Activated T-cell treated with anti-CD3 and anti-CD28 coated beads for 48 hours (primary cell): Measurements from ENCODE around the gene HOXB1.

Experiments
- DNase-seq: peaks from one replicate; pipeline ENCODE4 v3.0.0-alpha.2; 2020; ENCODE audit warnings: low read depth

The HOXB1 gene

DNA sequence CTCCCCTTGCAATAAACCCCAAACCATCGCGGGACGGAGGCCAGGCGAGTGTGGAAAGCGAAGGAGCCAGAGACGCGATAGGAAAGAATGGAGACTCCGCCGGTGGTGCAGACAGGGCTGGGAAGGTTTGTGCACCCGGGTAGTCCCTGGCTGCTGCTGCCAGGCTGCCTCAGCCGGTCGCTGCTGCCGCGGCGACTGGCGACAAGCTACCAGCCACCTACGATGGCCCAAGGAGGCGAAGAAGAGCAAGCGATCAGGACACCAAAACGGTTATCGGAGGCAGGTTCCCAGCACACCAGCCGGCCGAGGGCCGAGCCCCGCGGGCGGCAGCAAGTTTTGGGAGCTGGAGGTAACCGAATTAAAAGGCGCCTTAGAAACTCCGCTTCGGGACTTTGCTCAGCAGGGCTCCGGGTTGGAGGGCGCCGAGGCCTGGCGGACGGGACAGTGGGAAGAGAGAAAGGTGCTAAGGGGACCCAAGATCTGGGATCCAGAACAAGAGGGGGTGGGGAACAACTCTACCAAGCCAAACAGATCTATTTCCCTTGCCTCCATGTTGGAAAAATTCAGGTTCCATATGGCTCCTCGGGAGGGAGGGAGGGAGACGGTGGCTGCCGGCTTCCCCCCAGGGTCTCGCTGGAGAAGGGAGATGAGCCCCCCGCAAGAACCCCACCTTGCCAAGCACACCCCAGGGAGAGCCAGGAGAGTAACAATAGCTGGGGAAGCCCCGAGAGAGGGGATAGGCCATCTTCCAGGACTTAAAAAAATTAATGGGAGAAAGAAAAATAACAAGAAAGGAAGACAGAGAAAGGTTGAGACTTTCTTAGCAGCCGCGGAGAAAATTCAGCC is 23.8 kb upstream of the HOXB1 start:
- DNase-seq = no peak

DNA sequence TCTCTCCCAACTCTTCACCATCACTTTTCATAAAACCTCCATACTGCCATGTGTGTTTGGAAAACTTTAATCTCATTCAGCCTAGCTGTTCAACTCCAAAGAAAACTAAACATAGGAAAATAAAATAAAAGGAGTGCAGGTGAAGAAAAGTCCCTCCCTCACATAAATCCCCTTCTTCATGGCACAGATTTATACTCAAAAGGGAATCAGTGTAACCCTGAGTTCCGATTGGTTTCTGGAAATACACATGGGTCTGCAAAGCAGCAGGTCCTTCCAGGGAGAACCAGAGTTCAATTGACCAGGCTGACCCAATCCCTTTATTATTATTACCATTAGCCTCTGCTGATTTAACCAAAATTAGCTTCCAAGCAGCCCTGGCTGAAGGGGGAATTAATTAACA is 23.0 kb upstream of the HOXB1 start:
- no peak for DNase-seq

DNA sequence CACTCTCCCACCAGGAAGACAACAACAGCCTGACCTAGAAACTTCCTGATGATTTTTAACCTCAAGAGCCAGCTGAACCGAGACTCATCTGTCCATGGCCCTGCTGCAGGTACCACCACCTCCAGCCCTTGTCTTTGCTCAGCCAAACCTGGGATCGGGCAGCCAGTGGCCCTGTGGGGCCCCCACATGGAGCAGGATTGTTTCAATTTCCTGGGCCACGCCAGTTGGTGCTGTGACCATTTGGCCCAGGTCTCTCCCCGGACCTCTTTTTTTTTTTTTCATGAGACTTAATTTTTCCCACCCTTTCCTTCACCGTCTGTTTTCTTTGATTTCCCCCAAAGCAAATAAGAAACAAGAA is 22.4 kb upstream of the HOXB1 start:
- DNase-seq = no peak

DNA sequence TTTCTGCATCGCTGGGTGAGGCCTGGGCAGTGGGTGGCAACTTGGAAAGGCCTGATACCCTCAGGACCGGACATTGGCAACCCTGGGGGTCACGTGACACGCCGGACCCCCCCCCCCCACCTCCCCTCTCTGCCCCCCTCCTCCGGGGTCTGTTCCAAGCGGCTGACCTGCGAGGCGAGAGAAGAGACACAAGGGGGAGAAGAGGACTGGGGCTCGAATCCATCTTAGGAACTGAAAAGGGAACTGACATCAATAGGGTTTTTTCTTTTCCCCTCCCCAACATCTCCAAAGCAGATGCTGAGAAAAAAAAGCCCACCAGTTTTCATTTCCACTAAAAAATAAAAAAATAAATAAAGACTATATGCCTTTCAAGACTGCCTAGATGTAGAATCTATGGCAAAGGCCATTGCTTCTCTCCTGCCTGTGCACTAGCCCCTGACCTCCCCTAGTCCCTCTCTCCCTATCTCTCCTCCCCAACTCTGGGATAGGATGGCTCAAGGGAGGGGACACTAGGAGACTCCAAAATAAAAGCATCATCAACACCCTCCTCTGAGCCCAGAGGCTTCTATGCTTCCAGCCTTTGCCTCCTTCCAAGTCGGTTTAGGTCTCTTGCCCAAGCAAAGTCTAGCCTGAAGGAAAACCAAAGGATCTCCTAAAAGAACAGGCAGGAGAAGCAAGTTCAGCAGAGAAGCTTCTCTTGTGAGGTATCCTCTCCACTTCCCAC is 21.8 kb upstream of the HOXB1 start:
- no peak for DNase-seq

DNA sequence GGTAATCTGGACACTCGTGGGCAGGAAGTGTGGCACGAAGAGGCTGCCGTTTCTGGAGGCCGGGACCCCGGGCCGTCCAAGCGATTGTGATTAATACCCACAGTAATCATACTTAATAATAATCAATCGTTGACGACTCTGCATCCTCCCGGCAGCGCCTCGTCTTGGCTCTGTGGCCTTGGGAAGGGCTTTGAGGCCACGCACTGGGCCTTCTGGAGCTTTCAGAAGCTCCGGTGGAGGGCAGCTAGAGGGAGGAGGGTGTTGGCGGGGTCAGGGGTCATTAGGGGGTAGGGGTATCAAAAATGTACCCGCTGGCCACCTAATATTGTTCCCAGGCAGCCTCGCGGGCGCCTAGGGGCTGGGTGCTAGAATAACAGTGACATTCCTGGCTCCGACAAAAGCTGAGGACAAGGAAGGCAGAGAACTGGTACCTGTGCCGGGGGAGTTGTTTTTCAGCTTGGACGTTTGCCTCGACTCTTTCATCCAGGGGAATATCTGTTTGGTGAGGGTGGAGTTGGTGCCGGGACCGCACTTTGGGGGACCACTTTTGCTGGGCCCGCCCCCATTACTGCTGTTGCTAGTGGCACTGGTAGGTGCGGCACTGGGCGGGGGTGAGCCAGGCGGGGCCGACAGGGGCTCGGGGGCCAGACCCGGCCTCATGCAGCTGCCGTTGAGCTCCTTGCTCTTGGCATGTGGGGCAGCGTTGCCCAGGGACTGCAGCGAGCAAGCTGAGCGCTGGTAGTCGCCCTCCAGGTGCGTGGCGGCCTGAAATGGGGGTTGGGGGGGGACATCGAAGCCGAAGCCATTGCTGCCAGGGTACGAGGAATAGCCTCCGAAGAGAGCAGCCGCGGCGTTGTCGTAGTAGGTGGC is 21.0 kb upstream of the HOXB1 start:
- DNase-seq = no peak

DNA sequence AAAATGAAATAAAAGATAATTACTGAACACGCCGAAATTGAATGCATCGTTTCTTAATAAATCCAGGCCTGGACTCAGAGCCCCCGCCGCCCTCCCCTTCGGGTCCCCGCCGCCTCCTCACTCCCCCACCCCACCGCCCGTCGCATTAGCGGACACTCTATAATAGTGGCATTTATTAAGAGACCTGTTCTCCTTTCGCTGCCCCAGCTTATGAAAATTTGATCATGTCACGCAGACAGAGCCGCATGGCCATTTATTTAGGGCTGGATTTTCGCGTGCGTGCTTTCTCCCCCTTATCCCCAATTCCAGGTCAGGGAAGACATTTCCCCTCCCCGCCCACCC is 20.4 kb upstream of the HOXB1 start:
- no peak for DNase-seq

DNA sequence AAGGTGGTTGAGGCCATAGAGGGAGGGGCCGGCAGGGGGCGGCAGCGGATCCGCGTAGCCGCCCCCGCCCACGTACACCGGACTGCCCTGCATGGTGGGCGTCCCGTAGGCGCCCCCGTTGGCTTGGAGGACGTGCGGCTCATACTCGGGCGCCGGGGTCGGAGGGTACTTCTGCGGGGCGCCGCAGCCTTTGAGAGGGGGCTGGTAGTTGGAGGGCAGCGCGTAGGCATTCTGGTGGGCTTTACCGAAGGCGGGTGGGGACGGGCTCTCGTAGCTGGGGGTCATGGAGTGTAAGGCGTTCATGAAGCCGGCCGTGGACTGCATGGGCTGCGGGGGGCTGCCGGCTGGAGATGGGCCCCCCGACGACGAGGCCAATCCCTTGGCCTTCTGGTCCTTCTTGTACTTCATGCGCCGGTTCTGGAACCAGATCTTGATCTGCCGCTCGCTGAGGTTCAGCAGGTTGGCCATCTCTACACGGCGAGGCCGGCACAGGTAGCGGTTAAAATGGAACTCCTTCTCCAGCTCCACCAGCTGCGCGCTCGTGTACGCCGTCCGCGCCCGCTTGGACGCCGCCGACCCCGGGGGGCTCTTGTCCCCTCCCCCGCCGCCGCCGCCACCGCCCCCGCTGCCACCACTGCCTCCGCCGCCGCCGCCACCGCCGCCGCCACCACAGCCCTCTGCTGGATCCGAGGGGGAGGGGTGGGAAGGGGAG is 19.8 kb upstream of the HOXB1 start:
- no peak for DNase-seq

DNA sequence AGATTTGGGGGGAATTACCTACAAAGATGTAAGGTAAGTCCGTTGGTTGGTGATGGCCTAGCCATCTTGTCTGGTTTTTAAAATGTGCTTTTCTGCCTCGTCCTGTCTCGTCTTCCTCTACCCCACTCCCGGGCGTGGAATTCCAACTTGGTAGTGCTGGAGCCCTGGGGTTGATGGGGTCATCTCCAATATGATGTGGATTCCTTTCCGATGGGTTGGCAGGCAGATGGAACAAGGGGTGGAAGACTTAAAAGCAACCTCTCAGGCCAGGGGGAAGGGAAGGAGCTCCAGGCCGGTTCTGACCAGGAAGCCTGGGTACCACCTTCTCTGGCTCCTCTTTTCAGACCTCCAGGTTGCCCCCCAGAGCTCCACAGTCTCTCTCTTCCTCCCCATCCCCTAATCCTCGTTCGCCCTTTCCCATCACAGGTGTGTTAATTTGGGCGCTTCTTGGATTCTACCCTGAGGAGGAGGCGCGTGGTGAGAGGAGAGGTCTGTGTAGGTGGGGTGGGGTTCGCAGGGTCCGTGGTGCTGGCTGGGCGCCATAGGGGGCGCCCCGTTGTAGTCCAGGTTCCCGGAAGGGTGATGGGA is 19.2 kb upstream of the HOXB1 start:
- DNase-seq = no peak

DNA sequence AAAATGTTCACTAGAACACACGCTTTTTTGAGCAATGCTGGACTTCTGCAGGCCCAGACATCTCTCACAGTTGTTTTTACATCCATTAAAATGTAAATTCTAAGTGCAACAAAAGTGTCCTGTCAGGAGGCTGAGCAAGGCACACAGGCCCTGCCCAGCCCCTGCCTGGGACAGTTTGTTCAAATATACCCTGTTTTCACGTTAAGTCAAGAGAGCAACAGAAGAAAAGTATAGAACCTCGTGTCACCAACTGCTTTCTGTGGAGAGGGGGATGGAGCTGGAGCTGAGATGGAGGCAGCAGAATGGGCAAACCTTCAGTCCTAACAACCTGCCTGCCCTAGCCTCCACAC is 18.4 kb upstream of the HOXB1 start:
- DNase-seq = no peak

DNA sequence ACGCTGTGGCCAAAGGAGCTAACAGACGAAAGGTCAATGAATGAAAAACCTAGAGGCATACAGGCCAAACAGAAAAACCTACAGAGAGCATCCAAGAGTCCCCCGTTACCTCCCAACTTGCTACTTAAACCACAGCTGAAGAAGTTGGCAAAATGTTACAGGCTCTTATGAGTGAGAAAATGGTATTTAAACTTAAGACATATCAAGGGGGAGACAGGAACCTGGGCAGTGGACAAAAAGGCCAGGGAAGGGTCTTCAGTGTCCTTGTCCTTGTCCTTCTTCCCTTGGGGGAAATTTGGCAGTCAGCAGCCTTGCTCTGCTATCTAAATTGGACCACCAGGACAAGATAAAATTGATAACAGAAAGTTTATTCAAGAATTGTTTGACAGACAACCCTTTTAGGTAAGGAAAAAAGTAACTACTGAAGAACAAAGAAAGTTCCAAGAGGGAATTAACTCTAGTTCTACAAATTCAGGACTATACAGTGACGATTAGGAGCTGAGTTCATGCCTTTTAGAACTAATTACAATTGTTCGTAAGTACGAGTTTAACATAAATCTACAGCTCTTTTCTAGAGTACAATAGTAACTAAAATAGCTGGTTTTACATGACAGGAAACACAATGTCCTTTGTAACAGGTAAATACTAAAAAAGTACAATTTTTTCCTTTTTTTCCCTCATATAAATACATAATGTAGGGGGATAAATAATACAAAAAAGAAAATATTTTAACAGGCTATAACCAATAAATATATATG is 17.9 kb upstream of the HOXB1 start:
- no peak for DNase-seq

DNA sequence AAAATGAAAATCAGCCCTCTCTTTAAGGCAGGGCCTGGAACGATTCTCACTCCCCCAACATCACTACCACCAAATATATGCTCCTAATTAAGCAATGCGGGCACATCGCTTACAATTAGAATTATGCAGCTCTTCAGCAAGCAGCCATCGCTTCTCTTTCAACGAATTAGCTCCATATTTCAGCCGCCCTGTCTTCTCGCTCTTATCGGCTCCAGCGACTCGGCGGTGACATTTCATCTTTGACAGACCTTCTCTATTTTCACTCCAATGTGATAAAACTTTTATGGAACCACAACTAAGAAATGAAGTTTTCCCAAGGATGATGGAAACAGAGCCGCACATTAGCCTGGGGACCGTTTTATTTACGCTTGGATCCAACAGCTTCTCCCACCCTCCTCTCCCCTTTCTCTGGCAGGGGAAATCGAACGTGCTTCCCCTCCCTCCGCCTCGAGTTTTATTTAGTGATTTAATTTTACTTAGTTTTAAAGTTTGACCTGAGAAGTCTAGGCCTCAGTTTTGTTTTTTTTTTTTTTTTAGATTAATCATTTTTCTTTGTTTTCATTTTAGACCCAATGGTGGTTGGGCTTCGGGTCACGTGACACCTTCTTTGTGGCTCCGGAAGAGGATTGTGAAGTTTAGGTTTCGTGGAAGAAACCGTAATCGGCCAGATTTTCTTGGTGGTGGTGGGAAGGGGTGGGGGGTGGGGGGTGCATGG is 17.2 kb upstream of the HOXB1 start:
- no peak for DNase-seq

DNA sequence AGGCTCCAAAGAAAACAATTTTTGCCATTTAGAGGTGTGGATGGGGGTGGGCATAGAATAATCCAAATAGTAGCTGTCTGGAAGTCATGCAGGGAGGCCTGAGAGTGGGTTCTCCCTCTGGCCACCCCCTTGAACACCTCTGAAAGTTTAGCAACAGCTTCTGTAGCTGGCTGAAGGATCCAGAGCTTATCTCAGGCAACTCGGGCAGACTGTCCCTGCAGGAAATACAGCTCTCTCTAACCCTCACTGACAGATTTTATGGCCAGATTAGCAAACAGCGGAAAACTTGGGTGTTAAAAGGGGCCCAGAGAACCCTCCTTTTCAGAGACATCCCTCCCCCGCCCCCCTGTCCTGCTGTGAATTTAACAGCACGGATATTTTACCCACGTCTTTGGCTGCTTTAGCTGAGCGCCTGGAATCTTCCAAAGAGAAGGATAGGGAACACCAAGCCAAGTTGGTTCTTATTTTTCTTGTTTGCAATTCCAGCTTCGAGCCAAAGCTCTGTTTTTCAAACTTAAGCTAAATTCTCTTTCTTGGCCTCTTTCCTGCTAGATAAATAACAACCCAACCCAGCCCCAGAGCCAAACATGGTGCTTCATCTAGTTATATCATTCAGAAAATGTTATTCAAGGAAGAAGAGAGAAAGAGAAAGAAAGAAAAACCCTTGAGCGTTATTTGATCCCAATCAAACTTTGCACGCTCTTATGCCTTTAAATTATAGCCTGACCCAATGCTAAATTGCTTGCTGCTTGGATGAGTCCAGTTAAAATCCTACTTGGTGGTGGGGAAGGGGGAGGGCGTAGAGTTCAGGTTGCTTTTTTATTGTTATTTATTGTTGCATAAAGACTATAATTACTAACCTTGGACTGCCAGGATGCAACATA is 16.4 kb upstream of the HOXB1 start:
- no peak for DNase-seq

DNA sequence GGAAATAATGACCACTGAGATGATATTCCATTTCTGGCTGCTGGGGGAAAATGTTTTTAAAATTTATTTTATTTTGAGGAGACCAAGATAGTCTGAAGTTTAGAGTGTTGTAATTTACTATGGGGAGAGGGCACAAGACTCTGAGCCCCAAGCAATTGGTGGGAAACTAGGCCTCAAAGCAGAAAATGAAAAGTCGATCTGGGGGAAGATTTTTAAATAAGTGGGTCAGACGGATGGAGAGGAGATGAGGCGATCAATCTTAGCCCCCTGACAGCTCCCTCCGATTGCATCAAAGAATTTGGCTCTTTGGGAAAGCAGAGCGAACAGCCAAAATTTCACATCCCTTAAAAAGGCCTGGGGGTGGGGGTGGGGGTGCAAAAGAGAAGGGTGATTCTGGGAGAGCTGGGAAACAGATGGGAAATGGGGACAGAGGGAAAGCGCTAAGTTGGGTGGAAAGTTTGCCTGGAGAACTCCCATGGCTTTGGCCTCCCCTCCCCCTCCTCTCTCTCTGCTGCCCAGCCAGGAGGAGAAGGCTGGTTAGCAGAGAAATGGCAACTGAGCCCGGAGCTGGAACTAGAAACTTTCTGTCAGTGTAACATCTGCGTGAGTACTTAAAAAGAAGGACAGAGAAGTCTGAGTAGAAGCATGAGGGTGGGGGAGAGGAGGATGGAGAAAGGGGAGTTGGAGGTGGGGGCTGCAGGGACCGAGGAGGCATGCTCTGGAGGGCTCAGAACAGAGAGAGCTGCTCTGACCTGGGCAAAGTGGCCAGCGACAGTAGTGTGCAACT is 15.5 kb upstream of the HOXB1 start:
- DNase-seq = no peak

DNA sequence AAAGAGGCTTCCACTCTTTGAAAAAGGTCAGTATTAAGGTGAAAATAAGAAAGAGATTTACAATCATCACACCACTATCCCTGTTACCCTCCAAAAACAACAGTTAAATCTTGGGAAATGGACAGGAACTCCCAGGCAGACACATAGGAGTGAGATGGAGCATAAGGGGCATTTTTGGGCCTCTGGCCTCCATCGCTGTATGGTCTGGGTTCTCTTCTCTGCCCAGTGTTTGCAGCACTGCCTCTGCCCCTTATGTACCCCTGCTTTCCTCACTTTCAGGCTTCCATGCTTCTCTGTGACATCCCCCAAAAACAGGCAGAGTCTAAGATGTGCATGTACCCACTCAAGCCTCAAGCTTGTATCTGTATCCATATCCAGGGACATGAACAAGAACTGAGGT is 14.7 kb upstream of the HOXB1 start:
- no peak for DNase-seq

DNA sequence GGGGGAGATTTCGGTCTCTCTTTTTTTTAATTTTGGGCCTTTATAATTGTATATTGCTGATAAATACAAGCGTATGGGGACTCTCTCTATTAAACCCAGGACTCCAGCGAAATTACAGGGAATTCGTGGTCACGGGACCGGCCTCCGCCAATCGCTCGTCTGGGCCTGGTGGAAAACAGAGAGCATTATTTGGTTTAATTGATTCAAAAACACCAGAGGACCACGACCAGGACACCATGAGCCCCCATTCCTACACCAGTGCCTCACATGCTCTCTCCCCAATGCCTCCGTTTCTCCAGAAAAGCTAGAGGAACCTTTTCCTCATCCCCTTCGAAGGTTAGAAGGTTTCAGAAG is 14.2 kb upstream of the HOXB1 start, which contains the start of gene HOXB2:
HOXB2 (minus strand) TSS at position 88 of the 354 bp plus-strand sequence. CDS start 198 bp downstream, outside the sequence.
- DNase-seq = no peak

DNA sequence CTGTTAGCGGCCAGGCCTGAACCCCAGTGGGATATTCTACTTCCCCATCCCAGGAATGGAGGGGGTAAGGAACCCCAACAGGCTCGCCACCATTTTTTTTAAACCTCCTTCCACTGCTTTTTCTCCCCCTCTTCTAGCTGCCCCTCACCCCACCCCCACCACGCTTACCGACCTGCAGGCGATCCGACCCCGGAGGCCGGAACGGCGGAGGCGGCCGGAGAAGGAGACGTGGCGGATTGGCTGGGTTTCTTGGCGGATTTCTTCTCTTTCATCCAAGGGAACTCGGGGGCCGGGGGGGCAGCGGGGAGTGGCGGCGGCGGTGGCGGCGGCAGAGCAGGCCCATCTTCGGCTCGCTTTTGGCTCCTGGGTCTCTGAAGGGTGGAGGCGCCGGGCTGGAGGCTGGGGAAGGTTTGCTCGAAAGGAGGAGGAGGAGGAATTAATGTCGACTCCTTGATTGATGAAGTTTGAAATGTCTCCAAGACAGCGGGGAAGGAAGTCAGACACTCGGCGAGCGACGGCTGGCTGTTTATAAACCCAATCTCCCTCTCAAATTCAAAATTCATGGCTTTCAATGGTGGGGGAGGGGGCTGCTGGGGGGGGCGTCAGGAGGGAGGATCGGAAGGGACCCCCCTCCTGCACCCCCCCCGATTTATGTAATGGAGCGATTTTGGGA is 13.7 kb upstream of the HOXB1 start:
- DNase-seq = peak; percentile 23

DNA sequence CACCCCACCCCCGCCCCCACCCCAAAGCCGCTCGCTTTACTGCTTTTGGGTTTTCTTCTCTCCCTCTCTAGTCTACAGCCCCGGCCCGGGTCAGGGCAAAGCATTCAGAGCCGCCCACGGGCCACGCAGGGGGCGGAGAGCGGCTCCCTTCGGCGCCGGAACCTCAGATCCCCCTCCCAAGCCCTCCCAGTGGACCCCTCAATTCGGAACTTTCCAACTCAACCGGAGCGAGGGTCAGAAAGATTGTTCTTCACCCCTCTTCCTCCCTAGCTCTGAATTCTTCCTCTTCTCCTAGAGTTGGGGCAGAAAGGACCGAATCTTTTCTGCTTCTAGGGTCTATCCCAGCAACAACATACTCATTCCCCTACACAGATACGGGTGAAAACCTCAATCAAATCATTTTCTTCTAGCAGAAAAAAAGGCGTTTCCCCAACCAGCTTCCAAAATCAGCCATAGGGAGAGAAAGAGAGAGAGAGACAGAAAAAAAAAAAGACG is 13.1 kb upstream of the HOXB1 start:
- peak; percentile 35 for DNase-seq
